Fibroblast of peridontal ligament (primary cell): ENCODE measurements around the gene GSK3A.

ENCODE experiments used
- DNase-seq: peaks from one replicate; pipeline ENCODE4 v3.0.0-alpha.2; 2010; ENCODE audit errors: extremely low read depth

Gene GSK3A

GRCh38 chr19:42199440-42200115, 42.8 kb downstream of the GSK3A start:
- DNase-seq: no peak

- no peak for DNase-seq
Observed at GRCh38 chr19:42198676-42199439, 43.5 kb downstream of the GSK3A start.

GRCh38 chr19:42197375-42197817, 45.0 kb downstream of the GSK3A start:
- DNase-seq: no peak

- no peak for DNase-seq
Observed at GRCh38 chr19:42196011-42197001, 46.1 kb downstream of the GSK3A start.

GRCh38 chr19:42193706-42194105, 48.7 kb downstream of the GSK3A start:
- no peak for DNase-seq

- no peak for DNase-seq
Observed at GRCh38 chr19:42193294-42193693, 49.1 kb downstream of the GSK3A start.

- peak; percentile 46 for DNase-seq
Observed at GRCh38 chr19:42191855-42192254, 50.5 kb downstream of the GSK3A start.

- no peak for DNase-seq
Observed at GRCh38 chr19:42191330-42191729, 51.1 kb downstream of the GSK3A start.

GRCh38 chr19:42189133-42189532, 53.3 kb downstream of the GSK3A start:
- no peak for DNase-seq

GRCh38 chr19:42188665-42189064, 53.7 kb downstream of the GSK3A start:
- DNase-seq: no peak

- peak; percentile 18 for DNase-seq
Observed at GRCh38 chr19:42185277-42185676, 57.1 kb downstream of the GSK3A start.

GRCh38 chr19:42184401-42184861, 58.0 kb downstream of the GSK3A start:
- peak; percentile 88 for DNase-seq
